Measurements from ENCODE around the gene SIGLEC6.
A peak's percentile ranks its signal among the peaks of the same experiment; 100 is the strongest.

The SIGLEC6 gene

GRCh38 chr19:51548213-51548651 lies 16.8 kb upstream of the SIGLEC6 start:
- DNase-seq (ENCODE audit: low read depth), result no peak

GRCh38 chr19:51547397-51548212 lies 16.1 kb upstream of the SIGLEC6 start:
- no peak for DNase-seq (ENCODE audit: low read depth)

- DNase-seq (ENCODE audit: low read depth), result peak; percentile 2
These were observed 15.4 kb upstream of the SIGLEC6 start for GRCh38 chr19:51546650-51547396.

GRCh38 chr19:51546107-51546649 lies 14.7 kb upstream of the SIGLEC6 start:
- DNase-seq (ENCODE audit: low read depth), result no peak

GRCh38 chr19:51544038-51544437 lies 12.6 kb upstream of the SIGLEC6 start:
- DNase-seq (ENCODE audit: low read depth), result no peak

- no peak for DNase-seq (ENCODE audit: low read depth)
These were observed 11.2 kb upstream of the SIGLEC6 start for GRCh38 chr19:51542699-51543098.

- no peak for DNase-seq (ENCODE audit: low read depth)
These were observed 10.2 kb upstream of the SIGLEC6 start for GRCh38 chr19:51541458-51542357.

- no peak for DNase-seq (ENCODE audit: low read depth)
These were observed 8.4 kb upstream of the SIGLEC6 start for GRCh38 chr19:51539821-51540366.

GRCh38 chr19:51535535-51535934 lies 4.1 kb upstream of the SIGLEC6 start:
- DNase-seq (ENCODE audit: low read depth), result no peak

GRCh38 chr19:51530616-51531015 lies 854 bp downstream of the SIGLEC6 start:
- DNase-seq (ENCODE audit: low read depth), result no peak

- no peak for DNase-seq (ENCODE audit: low read depth)
These were observed 2.2 kb downstream of the SIGLEC6 start for GRCh38 chr19:51529301-51529700.

GRCh38 chr19:51525651-51526050 lies 5.8 kb downstream of the SIGLEC6 start:
- DNase-seq (ENCODE audit: low read depth), result no peak

GRCh38 chr19:51524666-51525264 lies 6.7 kb downstream of the SIGLEC6 start:
- DNase-seq (ENCODE audit: low read depth), result no peak

GRCh38 chr19:51521781-51522180 lies 9.7 kb downstream of the SIGLEC6 start:
- DNase-seq (ENCODE audit: low read depth), result no peak

GRCh38 chr19:51521357-51521756 lies 10.1 kb downstream of the SIGLEC6 start:
- DNase-seq (ENCODE audit: low read depth), result no peak

GRCh38 chr19:51520728-51521127 lies 10.7 kb downstream of the SIGLEC6 start:
- no peak for DNase-seq (ENCODE audit: low read depth)

- peak; percentile 22 for DNase-seq (ENCODE audit: low read depth)
These were observed 16.5 kb downstream of the SIGLEC6 start for GRCh38 chr19:51514866-51515481.

- DNase-seq (ENCODE audit: low read depth), result no peak
These were observed 17.5 kb downstream of the SIGLEC6 start for GRCh38 chr19:51513968-51514367.

GRCh38 chr19:51511353-51511752 lies 20.1 kb downstream of the SIGLEC6 start:
- DNase-seq (ENCODE audit: low read depth), result no peak

GRCh38 chr19:51509823-51510660 lies 21.4 kb downstream of the SIGLEC6 start:
- no peak for DNase-seq (ENCODE audit: low read depth)

All from stromal cell of bone marrow (primary cell).